Chondrocyte (in vitro differentiated cells): ENCODE measurements around the gene SLC9A9. TPM values are rescaled to one million over a fixed set of nuclear protein-coding genes. Genes with fewer than 3 reads are reported as not detected.

Experiments used
- DNase-seq: peaks from one replicate; pipeline ENCODE4 v3.0.0; 2021; ENCODE audit warnings: mixed read lengths, low spot score
- H3K27ac Mint-ChIP-seq: one replicate; pipeline ENCODE4 v1.8.0; 2021; ENCODE audit warnings: mild to moderate bottlenecking, moderate library complexity, mixed read lengths; ENCODE audit not compliant: unreplicated experiment
- H3K27me3 Mint-ChIP-seq: 2 replicates; pipeline ENCODE4 v1.8.0; 2021; ENCODE audit warnings: low read depth, mixed read lengths
- H3K36me3 Mint-ChIP-seq: 2 replicates; pipeline ENCODE4 v1.8.0; 2021; ENCODE audit warnings: low read depth, mixed read lengths
- H3K4me1 Mint-ChIP-seq: 2 replicates; pipeline ENCODE4 v1.8.0; 2021; ENCODE audit warnings: low read depth, mild to moderate bottlenecking, mixed read lengths
- H3K4me3 Mint-ChIP-seq: one replicate; pipeline ENCODE4 v1.8.0; 2021; ENCODE audit warnings: mild to moderate bottlenecking, moderate library complexity, mixed read lengths; ENCODE audit not compliant: unreplicated experiment
- H3K9me3 Mint-ChIP-seq: 2 replicates; pipeline ENCODE4 v1.8.0; 2021; ENCODE audit warnings: low read depth, mixed read lengths
- total RNA-seq: library from RNA; stranded (reverse); gene quantifications from 3 replicates; pipeline ENCODE4 v1.2.1, GENCODE V29; 2021
- TF ChIP-seq, protein P1 (sequence below): fragments of 200-600 bp; sonication (generic); IDR thresholded peaks from 2 replicates; pipeline ENCODE4 v1.5.0; 2021; ENCODE audit warnings: antibody characterized with exemption, mild to moderate bottlenecking, moderate library complexity

The SLC9A9 gene
- total RNA-seq, 1 donor from 2014 or later: 2.6 TPM

GRCh38 chr3:143843587-143843986 is 4.7 kb downstream of the SLC9A9 start:
- H3K27me3 Mint-ChIP-seq: no peaks in the 10 kb centered on the region
- no peak overlapping the region for H3K4me3 Mint-ChIP-seq
- H3K36me3 Mint-ChIP-seq: no peaks in the 10 kb centered on the region

GRCh38 chr3:143840636-143841035 is 7.6 kb downstream of the SLC9A9 start:
- Mint-ChIP-seq H3K4me3 (no peak overlapping the region), H3K27me3 (no peaks in the 10 kb centered on the region), H3K27ac (no peak overlapping the region), H3K9me3 (no peaks in the 10 kb centered on the region), H3K36me3 (no peaks in the 10 kb centered on the region), H3K4me1 (no peaks in the 10 kb centered on the region)
- TF ChIP-seq, protein P1, sequence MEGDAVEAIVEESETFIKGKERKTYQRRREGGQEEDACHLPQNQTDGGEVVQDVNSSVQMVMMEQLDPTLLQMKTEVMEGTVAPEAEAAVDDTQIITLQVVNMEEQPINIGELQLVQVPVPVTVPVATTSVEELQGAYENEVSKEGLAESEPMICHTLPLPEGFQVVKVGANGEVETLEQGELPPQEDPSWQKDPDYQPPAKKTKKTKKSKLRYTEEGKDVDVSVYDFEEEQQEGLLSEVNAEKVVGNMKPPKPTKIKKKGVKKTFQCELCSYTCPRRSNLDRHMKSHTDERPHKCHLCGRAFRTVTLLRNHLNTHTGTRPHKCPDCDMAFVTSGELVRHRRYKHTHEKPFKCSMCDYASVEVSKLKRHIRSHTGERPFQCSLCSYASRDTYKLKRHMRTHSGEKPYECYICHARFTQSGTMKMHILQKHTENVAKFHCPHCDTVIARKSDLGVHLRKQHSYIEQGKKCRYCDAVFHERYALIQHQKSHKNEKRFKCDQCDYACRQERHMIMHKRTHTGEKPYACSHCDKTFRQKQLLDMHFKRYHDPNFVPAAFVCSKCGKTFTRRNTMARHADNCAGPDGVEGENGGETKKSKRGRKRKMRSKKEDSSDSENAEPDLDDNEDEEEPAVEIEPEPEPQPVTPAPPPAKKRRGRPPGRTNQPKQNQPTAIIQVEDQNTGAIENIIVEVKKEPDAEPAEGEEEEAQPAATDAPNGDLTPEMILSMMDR: no peak
- no peak for DNase-seq

More at GRCh38 chr3:143843587-143843986, 4.7 kb downstream of the SLC9A9 start:
- TF ChIP-seq, protein P1: no peak
- no peak for DNase-seq
- H3K9me3 Mint-ChIP-seq: no peaks in the 10 kb centered on the region
- H3K4me1 Mint-ChIP-seq: peaks cover 13% of the 10 kb centered on the region
- H3K27ac Mint-ChIP-seq: no peak overlapping the region

DNA sequence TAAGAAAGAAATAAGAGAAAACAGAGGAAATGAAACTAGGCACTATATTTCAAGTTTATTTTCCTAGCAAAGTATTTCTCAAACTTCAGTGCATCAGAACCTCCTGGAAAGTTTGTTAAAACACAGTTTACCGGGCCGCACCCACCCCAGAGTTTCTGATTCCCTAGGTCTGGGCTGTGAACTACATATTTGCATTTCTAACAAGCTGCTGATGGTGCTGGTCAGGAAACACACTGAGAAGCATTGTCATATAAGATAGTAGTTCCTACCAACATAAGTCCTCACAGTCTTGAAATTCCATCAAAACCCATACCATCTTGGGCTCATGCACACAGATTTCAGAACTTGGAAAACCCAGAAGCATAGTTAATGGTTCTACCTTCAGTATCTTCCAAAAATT is 8.3 kb downstream of the SLC9A9 start:
- no peaks in the 10 kb centered on the region for H3K36me3 Mint-ChIP-seq
- no peak for DNase-seq
- no peaks in the 10 kb centered on the region for H3K27me3 Mint-ChIP-seq
- H3K4me1 Mint-ChIP-seq: no peaks in the 10 kb centered on the region
- H3K4me3 Mint-ChIP-seq: no peak overlapping the region
- no peaks in the 10 kb centered on the region for H3K9me3 Mint-ChIP-seq
- H3K27ac Mint-ChIP-seq: no peak overlapping the region
- TF ChIP-seq, protein P1: no peak

GRCh38 chr3:143837076-143837475 is 11.2 kb downstream of the SLC9A9 start:
- Mint-ChIP-seq H3K27me3 (no peaks in the 10 kb centered on the region), H3K4me3 (no peak overlapping the region), H3K27ac (no peak overlapping the region), H3K9me3 (no peaks in the 10 kb centered on the region), H3K4me1 (peaks cover 5% of the 10 kb centered on the region), H3K36me3 (no peaks in the 10 kb centered on the region)
- TF ChIP-seq, protein P1: no peak
- DNase-seq: no peak

- H3K27ac Mint-ChIP-seq: no peak overlapping the region
- no peaks in the 10 kb centered on the region for H3K27me3 Mint-ChIP-seq
- H3K9me3 Mint-ChIP-seq: no peaks in the 10 kb centered on the region
- no peak overlapping the region for H3K4me3 Mint-ChIP-seq
- TF ChIP-seq, protein P1: no peak
- peaks cover 15% of the 10 kb centered on the region for H3K4me1 Mint-ChIP-seq
- no peak for DNase-seq
- no peaks in the 10 kb centered on the region for H3K36me3 Mint-ChIP-seq
Measured at GRCh38 chr3:143835312-143835711, 13.0 kb downstream of the SLC9A9 start.
